CD4-positive, alpha-beta T cell (primary cell): ENCODE results near the gene SREBF2. TPM values are rescaled to one million over a fixed set of nuclear protein-coding genes. Genes with fewer than 3 reads are reported as not detected.
A peak's percentile ranks its signal among the peaks of the same experiment; 100 is the strongest.

ENCODE experiments used
- ATAC-seq: fragments of 200-7000 bp; cut with Tn5 transposase; one replicate; pipeline ENCODE4 v1.10.0; 2022; ENCODE audit warnings: mild to moderate bottlenecking; ENCODE audit not compliant: poor library complexity
- CTCF ChIA-PET: fragments of 350-600 bp; sonication (Branson Sonifier 250); formaldehyde crosslinking; loops from one replicate; lab custom pipeline; 2021; ENCODE audit warnings: antibody characterized with exemption, inconsistent platforms; lab: Charles Lee
- POLR2A ChIA-PET: fragments of 350-600 bp; sonication (Branson Sonifier 250); formaldehyde crosslinking; loops from one replicate; lab custom pipeline; 2021; ENCODE audit warnings: antibody characterized with exemption, inconsistent platforms; lab: Charles Lee
- DNase-seq, 14 experiments: peaks; one replicate each; pipeline ENCODE4 v3.0.0-alpha.2; 2013 to 2020; ENCODE audit warnings: mixed read lengths in 2 of 14
- H3K27ac ChIP-seq, 2 donors: one replicate each; pipeline versions ENCODE4 v1.5.1 to v1.7.0; 2013; ENCODE audit warnings: low read length in 2 of 2, low read depth in 1 of 2, mild to moderate bottlenecking in 1 of 2
- H3K27me3 ChIP-seq, 2 experiments: 1 replicate in 1 of 2; 2 replicates in 1 of 2; pipeline versions ENCODE4 v1.6.1 to v1.7.0; 2013; ENCODE audit warnings: low read length in 2 of 2, control low read depth in 1 of 2, mild to moderate bottlenecking in 1 of 2, moderate library complexity in 1 of 2; ENCODE audit not compliant: insufficient read depth in 2 of 2, control insufficient read depth in 1 of 2
- H3K36me3 ChIP-seq: one replicate; pipeline ENCODE4 v1.6.1; 2013; ENCODE audit warnings: low read length, control low read depth; ENCODE audit not compliant: insufficient read depth
- H3K4me1 ChIP-seq: one replicate; pipeline ENCODE4 v1.6.1; 2013; ENCODE audit warnings: low read length, control low read depth; ENCODE audit not compliant: insufficient read depth
- H3K4me3 ChIP-seq: one replicate; pipeline ENCODE4 v1.5.1; 2013; ENCODE audit warnings: mild to moderate bottlenecking, low read length, moderate library complexity
- H3K9me3 ChIP-seq, 2 experiments: 1 replicate in 1 of 2; 2 replicates in 1 of 2; pipeline versions ENCODE4 v1.6.1 to v1.7.0; 2013; ENCODE audit warnings: low read length in 2 of 2, mild to moderate bottlenecking in 2 of 2, control low read depth in 1 of 2, moderate library complexity in 1 of 2; ENCODE audit not compliant: control insufficient read depth in 1 of 2, insufficient read depth in 1 of 2
- H3K27ac Mint-ChIP-seq: one replicate; pipeline ENCODE4 v1.8.0; 2020; ENCODE audit warnings: mixed read lengths
- H3K27me3 Mint-ChIP-seq: one replicate; pipeline ENCODE4 v1.8.0; 2021; ENCODE audit warnings: mixed read lengths
- H3K36me3 Mint-ChIP-seq: one replicate; pipeline ENCODE4 v1.8.0; 2021; ENCODE audit warnings: low read depth, mixed read lengths
- H3K4me1 Mint-ChIP-seq: one replicate; pipeline ENCODE4 v1.8.0; 2021; ENCODE audit warnings: low read depth, mixed read lengths
- H3K4me3 Mint-ChIP-seq: one replicate; pipeline ENCODE4 v1.8.0; 2020; ENCODE audit warnings: mild to moderate bottlenecking, mixed read lengths
- H3K9me3 Mint-ChIP-seq: one replicate; pipeline ENCODE4 v1.8.0; 2020; ENCODE audit warnings: mixed read lengths
- intact Hi-C, 2 experiments: fragments of 100-400 bp; cut with DNase I in 1 of 2; cut with micrococcal nuclease in 1 of 2; formaldehyde crosslinking; loops; one replicate each; pipeline versions ENCODE4 v1.15.1 to v1.9.0; 2023 to 2025; cut with DNase I, micrococcal nuclease
- total RNA-seq, 174 experiments: library from RNA in 2 of 174; stranded (reverse) in 2 of 174; gene quantifications; one replicate each; pipeline ENCODE4 v1.2.3 and lab custom pipeline; 2021 to 2026
- TF ChIP-seq, protein P1 (sequence below): fragments of 200-600 bp; IDR thresholded peaks from one replicate; pipeline ENCODE4 v1.8.0; 2022; ENCODE audit warnings: antibody characterized with exemption, mild to moderate bottlenecking

Gene SREBF2
- total RNA-seq, 2 experiments from 2014 or later = 67.2 to 69.9 TPM

DNA sequence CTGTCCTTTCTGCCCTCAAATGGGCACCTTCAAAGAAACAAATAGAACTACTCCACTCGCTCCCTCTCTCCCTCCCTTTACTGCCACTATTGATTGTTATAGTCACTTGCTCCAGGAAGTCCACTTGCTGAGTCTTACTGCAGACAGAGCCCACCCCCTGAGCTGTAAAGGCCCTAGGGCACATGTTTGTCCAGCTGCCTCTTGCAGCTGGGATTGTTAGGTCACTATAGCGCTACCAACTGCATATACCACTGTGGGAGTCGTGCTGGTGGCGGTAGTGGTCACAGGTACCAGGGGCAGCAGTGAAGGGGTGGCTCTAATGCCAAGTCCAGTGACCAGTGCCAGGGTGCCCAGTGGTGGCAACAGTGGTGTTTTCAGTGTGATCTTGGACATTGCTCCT, 4.4 kb upstream of the SREBF2 start:
- Histone ChIP-seq H3K4me1 (peaks cover 13% of the 10 kb centered on the region), H3K27me3 (no peaks in the 10 kb centered on the region), H3K27ac (no peak overlapping the region), H3K36me3 (peaks cover 20% of the 10 kb centered on the region), H3K4me3 (no peak overlapping the region), H3K9me3 (no peaks in the 10 kb centered on the region)
- TF ChIP-seq, protein P1, sequence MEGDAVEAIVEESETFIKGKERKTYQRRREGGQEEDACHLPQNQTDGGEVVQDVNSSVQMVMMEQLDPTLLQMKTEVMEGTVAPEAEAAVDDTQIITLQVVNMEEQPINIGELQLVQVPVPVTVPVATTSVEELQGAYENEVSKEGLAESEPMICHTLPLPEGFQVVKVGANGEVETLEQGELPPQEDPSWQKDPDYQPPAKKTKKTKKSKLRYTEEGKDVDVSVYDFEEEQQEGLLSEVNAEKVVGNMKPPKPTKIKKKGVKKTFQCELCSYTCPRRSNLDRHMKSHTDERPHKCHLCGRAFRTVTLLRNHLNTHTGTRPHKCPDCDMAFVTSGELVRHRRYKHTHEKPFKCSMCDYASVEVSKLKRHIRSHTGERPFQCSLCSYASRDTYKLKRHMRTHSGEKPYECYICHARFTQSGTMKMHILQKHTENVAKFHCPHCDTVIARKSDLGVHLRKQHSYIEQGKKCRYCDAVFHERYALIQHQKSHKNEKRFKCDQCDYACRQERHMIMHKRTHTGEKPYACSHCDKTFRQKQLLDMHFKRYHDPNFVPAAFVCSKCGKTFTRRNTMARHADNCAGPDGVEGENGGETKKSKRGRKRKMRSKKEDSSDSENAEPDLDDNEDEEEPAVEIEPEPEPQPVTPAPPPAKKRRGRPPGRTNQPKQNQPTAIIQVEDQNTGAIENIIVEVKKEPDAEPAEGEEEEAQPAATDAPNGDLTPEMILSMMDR = no peak
- peaks cover 15% of the 10 kb centered on the region for H3K4me1 Mint-ChIP-seq
- ChIA-PET CTCF (no interaction called here), POLR2A (interaction anchor here (2.7 to 3.5 kb wide), 2 partner anchors 28 to 47 kb away, joined by 8 to 12 read pairs; partner anchors contain the start of gene CCDC134)
- H3K36me3 Mint-ChIP-seq = peaks cover 18% of the 10 kb centered on the region
- H3K27ac Mint-ChIP-seq = peak overlapping the region; percentile 34
- H3K9me3 Mint-ChIP-seq = no peaks in the 10 kb centered on the region
- no peaks in the 10 kb centered on the region for H3K27me3 Mint-ChIP-seq
- no peak for DNase-seq
- H3K4me3 Mint-ChIP-seq = no peak overlapping the region
- intact Hi-C loops = no loop called here
- ATAC-seq = no peak

DNA sequence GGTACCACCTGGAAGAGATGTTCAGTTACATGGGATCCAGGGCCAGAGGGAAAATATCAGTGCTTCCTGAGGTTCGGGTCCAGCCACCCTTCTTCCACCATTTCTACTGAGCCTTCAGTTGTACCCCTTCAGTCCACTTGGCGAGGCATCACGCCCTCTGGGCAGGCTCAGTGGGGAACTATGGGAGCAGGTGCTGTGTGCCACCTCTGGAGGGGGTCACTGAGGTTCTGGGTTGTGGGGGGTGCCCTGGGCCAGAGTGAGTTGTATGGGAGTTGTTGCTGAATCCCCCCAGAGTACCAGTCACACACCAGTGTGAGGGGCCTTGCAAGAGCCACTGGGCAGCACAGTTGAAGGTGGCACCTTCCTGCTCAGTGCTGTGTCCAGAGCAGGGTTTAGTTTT, 2.7 kb upstream of the SREBF2 start:
- Histone ChIP-seq H3K27ac (no peak overlapping the region), H3K36me3 (peaks cover 13% of the 10 kb centered on the region), H3K4me3 (no peak overlapping the region), H3K27me3 (no peaks in the 10 kb centered on the region), H3K9me3 (no peaks in the 10 kb centered on the region), H3K4me1 (peaks cover 27% of the 10 kb centered on the region)
- H3K27me3 Mint-ChIP-seq = no peaks in the 10 kb centered on the region
- no peaks in the 10 kb centered on the region for H3K9me3 Mint-ChIP-seq
- peaks cover 19% of the 10 kb centered on the region for H3K36me3 Mint-ChIP-seq
- POLR2A ChIA-PET = interaction anchor here (1.0 kb wide), 1 partner anchor 110 kb away, joined by 5 read pairs; no protein-coding TSS in a partner anchor
- no peak for ATAC-seq
- TF ChIP-seq, protein P1 = no peak
- peak in 3 of 14 experiments; percentile 5 to 59 (median 41) for DNase-seq
- intact Hi-C loops = loop anchor here (5.0 kb wide), 2 partner anchors 42 to 48 kb away; no protein-coding TSS in a partner anchor
- H3K27ac Mint-ChIP-seq = peak overlapping the region; percentile 100
- CTCF ChIA-PET = interaction anchor here (3.3 kb wide), 1 partner anchor 110 kb away, joined by 17 read pairs; no protein-coding TSS in a partner anchor
- peak overlapping the region; percentile 79 for H3K4me3 Mint-ChIP-seq
- peaks cover 28% of the 10 kb centered on the region for H3K4me1 Mint-ChIP-seq

DNA sequence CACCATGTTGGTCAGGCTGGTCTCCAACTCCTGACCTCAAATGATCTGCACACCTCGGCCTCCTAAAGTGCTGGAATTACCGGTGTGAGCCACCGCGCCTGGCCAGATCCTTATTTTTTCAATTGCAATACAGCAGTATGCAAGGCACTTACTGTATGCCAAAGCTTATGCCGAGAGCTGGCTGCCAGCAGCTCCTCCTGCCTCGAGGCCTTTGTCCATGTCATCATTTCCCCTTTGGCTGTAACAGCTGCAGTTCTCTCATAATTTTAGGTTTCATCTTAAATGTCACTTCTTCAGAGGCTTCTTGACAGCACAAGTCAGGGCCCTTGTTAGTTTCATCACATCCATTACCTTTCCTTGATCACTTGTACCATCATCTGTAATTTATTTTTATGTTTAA, 1.5 kb upstream of the SREBF2 start:
- intact Hi-C loops = loop anchor here (5.0 kb wide), 2 partner anchors 41 to 49 kb away; no protein-coding TSS in a partner anchor
- Histone ChIP-seq H3K27ac (no peak overlapping the region), H3K4me3 (no peak overlapping the region), H3K27me3 (no peaks in the 10 kb centered on the region), H3K4me1 (peaks cover 27% of the 10 kb centered on the region), H3K9me3 (no peaks in the 10 kb centered on the region), H3K36me3 (peaks cover 8% of the 10 kb centered on the region)
- no peak for ATAC-seq
- H3K4me3 Mint-ChIP-seq = peak overlapping the region; percentile 97
- H3K27me3 Mint-ChIP-seq = no peaks in the 10 kb centered on the region
- H3K27ac Mint-ChIP-seq = peak overlapping the region; percentile 100
- POLR2A ChIA-PET = interaction anchor here (1.4 to 5.0 kb wide), 12 partner anchors 9 to 783 kb away, joined by 3 to 107 read pairs (median 22); partner anchors contain the start of genes CCDC134, NDUFA6, SNU13 and TNFRSF13C
- TF ChIP-seq, protein P1 = no peak
- peaks cover 37% of the 10 kb centered on the region for H3K4me1 Mint-ChIP-seq
- H3K36me3 Mint-ChIP-seq = peaks cover 22% of the 10 kb centered on the region
- peak in 3 of 14 experiments; percentile 5 to 55 (median 48) for DNase-seq
- no peaks in the 10 kb centered on the region for H3K9me3 Mint-ChIP-seq
- CTCF ChIA-PET = interaction anchor here (1.3 to 3.3 kb wide), 4 partner anchors 9 to 134 kb away, joined by 5 to 17 read pairs (median 14); no protein-coding TSS in a partner anchor
